ENCODE results near the gene PLEKHA7.
"Not testable (repeated sequence)": the region's sequence is repeated elsewhere in the genome, so short reads cannot be mapped to it uniquely, and the experiment has no call there.

The PLEKHA7 gene

DNA sequence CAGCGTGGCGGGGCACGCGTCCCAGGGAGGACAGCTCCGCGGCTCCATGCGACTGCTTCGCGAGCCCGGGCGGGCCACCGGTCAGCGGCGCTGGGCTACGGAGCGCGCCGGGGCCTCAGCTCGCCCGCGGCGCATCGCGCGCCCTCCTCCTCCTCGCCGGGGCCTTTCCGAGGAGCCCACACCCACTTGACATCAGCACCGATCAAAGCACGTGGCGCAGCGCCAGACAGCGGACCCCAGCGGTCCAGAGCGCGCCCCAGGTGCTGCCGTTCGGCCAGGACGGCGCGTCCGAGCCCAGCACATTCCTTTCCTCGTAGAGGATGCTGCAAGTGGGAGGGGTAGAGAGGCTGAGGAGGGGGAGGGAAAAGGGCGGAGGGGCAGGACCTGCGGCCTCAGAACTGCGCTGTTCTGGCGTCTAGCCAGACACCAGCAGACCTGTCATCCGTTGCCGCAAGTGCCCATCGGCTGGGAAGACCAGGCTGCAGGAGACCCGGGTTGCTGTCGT is 88.6 kb downstream of the PLEKHA7 start:
- peak overlapping the region; percentile 49 for H3K27ac Mint-ChIP-seq
- H3K36me3 Mint-ChIP-seq (ENCODE audit: low read depth): no peaks in the 10 kb centered on the region
- H3K27me3 Mint-ChIP-seq: peaks cover 52% of the 10 kb centered on the region
- H3K9me3 Mint-ChIP-seq: no peaks in the 10 kb centered on the region
- peak overlapping the region; percentile 85 for H3K4me3 Mint-ChIP-seq
- peaks cover 26% of the 10 kb centered on the region for H3K4me1 Mint-ChIP-seq (ENCODE audit: low read depth)

DNA sequence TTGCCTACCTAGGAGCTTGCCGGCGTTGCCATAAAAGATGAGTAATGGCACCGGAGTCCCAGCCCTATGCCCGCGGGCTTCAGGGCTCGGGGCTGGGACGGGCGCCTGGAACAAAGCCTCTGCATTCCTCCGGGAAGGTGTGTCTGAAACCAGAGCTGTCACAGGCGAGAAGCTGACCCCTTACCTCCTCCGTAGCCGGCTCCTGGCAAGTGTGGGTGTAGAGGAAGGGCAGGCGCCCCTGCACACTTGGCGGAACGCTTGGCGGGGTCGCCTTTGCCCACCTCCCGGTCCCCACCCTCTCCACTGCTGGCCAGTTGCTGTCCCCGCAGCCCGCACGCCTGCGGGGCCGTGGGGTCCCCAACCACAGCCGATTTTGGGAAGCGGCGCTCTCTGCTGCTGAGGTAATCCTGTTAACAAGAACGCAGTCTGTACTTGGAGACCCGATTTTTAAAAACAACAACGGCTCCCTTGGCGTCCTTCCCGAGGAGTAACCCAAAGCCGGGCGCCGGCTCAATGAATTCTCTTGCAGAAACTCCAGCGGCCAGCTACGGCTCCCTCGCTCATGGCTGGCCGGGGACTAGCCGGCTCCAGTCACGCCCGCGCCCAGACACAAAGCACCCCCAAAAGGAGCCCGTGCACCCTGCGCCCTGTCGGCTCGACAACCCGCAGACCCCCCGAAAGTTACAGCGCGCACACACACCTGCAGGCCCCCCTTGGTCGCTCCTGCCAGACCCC is 89.2 kb downstream of the PLEKHA7 start:
- H3K27ac Mint-ChIP-seq: peak overlapping the region; percentile 61
- H3K9me3 Mint-ChIP-seq: no peaks in the 10 kb centered on the region
- peaks cover 26% of the 10 kb centered on the region for H3K4me1 Mint-ChIP-seq (ENCODE audit: low read depth)
- H3K27me3 Mint-ChIP-seq: peaks cover 58% of the 10 kb centered on the region
- no peaks in the 10 kb centered on the region for H3K36me3 Mint-ChIP-seq (ENCODE audit: low read depth)
- peak overlapping the region; percentile 85 for H3K4me3 Mint-ChIP-seq

DNA sequence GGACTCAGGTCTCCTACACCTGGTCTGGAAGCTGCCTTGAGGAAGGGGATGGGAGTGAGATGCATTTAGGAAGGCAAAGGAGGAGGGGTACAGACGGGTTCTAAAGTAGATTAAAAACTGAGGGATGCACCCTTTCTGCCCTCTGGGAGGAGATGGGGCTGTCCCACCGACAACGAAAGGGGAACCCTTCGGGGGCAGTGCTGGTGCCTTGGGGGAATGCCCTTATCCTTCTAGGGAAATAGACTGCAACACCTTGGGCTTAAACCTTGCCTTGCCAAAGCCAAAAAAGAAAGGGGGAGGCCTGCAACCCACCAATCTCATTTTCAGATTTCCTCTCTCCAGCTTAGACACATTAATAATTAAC is 89.8 kb downstream of the PLEKHA7 start:
- Mint-ChIP-seq H3K27ac (peak overlapping the region; percentile 61), H3K27me3 (peaks cover 61% of the 10 kb centered on the region), H3K36me3 (ENCODE audit: low read depth) (no peaks in the 10 kb centered on the region), H3K4me1 (ENCODE audit: low read depth) (peaks cover 26% of the 10 kb centered on the region), H3K4me3 (peak overlapping the region; percentile 85), H3K9me3 (no peaks in the 10 kb centered on the region)

DNA sequence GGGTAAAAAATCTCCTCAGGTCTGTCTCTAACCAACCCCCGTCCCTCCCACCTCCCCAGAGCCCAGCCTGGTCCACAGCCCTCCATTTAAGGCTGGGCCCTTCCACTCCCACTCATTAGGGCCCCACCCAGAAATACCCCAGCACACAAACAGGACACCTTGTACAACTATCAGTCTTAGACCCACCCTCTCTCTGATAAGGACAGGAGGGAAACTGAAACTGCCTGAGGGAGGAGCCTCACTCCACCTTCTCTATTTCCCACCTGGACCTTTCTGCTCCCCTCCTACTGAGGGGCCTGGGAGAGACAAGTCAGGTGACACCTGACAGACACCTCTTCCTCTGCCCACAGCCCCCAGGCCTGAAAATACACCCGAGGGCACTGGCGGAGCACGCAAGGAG is 90.2 kb downstream of the PLEKHA7 start:
- peak overlapping the region; percentile 85 for H3K4me3 Mint-ChIP-seq
- H3K27ac Mint-ChIP-seq: peak overlapping the region; percentile 61
- H3K9me3 Mint-ChIP-seq: no peaks in the 10 kb centered on the region
- peaks cover 61% of the 10 kb centered on the region for H3K27me3 Mint-ChIP-seq
- no peaks in the 10 kb centered on the region for H3K36me3 Mint-ChIP-seq (ENCODE audit: low read depth)
- peaks cover 26% of the 10 kb centered on the region for H3K4me1 Mint-ChIP-seq (ENCODE audit: low read depth)

DNA sequence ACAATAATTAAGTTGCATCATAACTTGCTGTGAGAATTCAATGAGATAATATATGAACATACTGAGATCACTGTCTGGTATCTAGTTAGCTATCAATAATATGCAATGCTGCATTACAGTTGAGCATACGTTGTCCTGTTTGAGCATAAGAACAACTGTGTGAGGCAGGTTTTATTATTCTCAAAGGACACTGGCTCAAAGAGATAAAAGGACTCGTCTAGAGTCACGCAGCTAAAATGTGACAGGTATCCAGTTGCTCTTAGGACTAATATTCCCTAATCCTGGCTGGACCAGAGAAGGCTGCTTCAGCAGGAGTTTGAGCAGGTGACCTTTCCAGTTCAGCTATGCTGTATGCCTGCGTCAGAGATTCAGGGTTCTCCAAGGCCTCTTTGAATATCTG is 92.5 kb downstream of the PLEKHA7 start:
- H3K27ac Mint-ChIP-seq: no peak overlapping the region
- no peaks in the 10 kb centered on the region for H3K9me3 Mint-ChIP-seq
- H3K4me1 Mint-ChIP-seq (ENCODE audit: low read depth): peaks cover 30% of the 10 kb centered on the region
- no peak overlapping the region for H3K4me3 Mint-ChIP-seq
- no peaks in the 10 kb centered on the region for H3K36me3 Mint-ChIP-seq (ENCODE audit: low read depth)
- H3K27me3 Mint-ChIP-seq: peaks cover 47% of the 10 kb centered on the region

DNA sequence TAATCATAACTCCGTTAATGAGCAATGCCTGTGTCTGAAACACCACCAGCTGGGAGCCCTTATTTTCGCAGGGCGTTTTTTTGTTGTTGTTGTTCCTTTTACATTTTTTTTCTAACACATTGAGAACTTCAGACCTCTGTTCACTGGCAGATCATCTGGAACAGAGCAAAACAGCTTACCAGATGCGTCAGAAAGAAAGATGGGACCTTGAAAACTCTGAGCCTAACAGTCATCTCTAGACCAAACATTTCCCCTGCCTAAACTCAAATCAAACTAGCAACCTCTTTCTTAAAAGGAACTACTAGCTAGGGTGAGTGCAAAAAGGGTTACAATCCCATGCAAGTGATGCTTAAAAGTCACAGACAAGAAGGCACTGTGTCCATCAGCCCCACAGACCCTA is 93.2 kb downstream of the PLEKHA7 start:
- Mint-ChIP-seq H3K36me3 (ENCODE audit: low read depth) (no peaks in the 10 kb centered on the region), H3K27me3 (peaks cover 40% of the 10 kb centered on the region), H3K27ac (no peak overlapping the region), H3K9me3 (no peaks in the 10 kb centered on the region), H3K4me1 (ENCODE audit: low read depth) (peaks cover 27% of the 10 kb centered on the region), H3K4me3 (no peak overlapping the region)

DNA sequence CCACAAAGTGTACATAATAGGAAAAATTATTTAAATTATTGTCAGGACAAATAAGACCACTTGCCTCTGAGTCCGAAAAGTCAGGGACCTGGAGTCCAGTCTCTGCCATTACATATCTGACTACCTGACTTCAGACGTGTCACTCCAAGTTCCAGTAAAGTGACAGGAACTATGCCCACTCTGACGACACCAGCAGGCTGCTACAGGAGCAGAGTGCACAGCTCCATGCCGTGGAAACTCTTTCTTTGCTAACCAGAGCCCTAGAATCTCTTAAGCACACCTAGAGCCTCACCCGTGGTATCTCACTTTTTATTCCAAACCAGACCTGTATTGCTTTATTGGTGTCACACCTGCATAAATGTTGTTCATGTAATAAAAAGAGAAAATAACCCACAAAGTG is 93.7 kb downstream of the PLEKHA7 start:
- H3K9me3 Mint-ChIP-seq: no peaks in the 10 kb centered on the region
- H3K4me1 Mint-ChIP-seq (ENCODE audit: low read depth): peaks cover 22% of the 10 kb centered on the region
- H3K27ac Mint-ChIP-seq: no peak overlapping the region
- H3K4me3 Mint-ChIP-seq: no peak overlapping the region
- H3K36me3 Mint-ChIP-seq (ENCODE audit: low read depth): no peaks in the 10 kb centered on the region
- peaks cover 36% of the 10 kb centered on the region for H3K27me3 Mint-ChIP-seq

DNA sequence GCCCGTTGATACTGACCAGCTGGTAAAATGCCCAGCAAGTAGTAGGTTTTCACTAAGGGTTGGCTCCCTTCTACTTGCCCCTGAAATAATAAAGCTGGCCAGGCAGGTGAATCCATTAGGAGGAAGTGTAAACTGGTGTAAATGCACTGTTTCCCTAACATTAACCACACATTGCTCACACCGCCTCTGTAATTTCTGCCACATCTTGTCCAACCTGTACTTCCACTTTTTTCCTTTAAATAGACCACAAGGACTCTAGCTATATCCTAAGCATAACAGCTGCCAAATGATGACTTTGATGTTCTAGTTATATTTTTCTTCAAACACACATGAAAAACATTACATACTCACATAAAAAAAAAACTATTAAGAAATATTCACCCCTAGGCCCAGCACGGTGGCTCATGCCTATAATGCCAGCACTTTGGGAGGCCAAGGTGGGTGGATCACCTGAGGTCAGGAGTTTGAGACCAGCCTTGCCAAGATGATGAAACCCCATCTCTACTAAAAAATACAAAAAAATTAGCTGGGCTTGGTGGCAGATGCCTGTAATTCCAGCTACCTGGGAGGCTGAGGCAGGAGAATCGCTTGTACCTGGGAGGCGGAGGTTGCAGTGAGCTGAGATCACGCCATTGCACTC is 95.6 kb downstream of the PLEKHA7 start:
- H3K4me1 Mint-ChIP-seq (ENCODE audit: low read depth): peaks cover 10% of the 10 kb centered on the region
- not testable (repeated sequence) for H3K4me3 Mint-ChIP-seq; H3K36me3 Mint-ChIP-seq (ENCODE audit: low read depth); H3K9me3 Mint-ChIP-seq
- peaks cover 27% of the 10 kb centered on the region for H3K27me3 Mint-ChIP-seq
- peak overlapping the region; percentile 9 for H3K27ac Mint-ChIP-seq

DNA sequence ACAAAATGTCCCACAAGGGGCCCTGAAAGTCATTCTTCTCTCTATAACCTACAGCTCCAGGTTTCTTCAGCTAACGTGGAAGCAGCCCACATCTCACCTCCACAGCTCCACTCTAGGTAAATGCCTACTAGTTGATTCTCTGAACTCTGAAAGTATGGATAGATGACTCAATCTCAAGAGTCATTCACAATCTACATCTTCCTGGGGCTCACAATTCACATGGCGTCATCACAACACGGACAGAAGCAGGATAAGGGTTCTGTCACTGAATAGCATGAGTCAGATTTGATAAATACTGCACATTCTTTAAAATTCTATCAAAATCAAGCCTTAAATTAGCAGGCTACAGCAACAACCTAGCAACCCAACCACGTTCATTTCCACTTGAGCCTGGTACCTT is 96.3 kb downstream of the PLEKHA7 start:
- H3K9me3 Mint-ChIP-seq: no peaks in the 10 kb centered on the region
- peaks cover 6% of the 10 kb centered on the region for H3K4me1 Mint-ChIP-seq (ENCODE audit: low read depth)
- peaks cover 20% of the 10 kb centered on the region for H3K27me3 Mint-ChIP-seq
- H3K36me3 Mint-ChIP-seq (ENCODE audit: low read depth): no peaks in the 10 kb centered on the region
- H3K4me3 Mint-ChIP-seq: no peak overlapping the region
- no peak overlapping the region for H3K27ac Mint-ChIP-seq

DNA sequence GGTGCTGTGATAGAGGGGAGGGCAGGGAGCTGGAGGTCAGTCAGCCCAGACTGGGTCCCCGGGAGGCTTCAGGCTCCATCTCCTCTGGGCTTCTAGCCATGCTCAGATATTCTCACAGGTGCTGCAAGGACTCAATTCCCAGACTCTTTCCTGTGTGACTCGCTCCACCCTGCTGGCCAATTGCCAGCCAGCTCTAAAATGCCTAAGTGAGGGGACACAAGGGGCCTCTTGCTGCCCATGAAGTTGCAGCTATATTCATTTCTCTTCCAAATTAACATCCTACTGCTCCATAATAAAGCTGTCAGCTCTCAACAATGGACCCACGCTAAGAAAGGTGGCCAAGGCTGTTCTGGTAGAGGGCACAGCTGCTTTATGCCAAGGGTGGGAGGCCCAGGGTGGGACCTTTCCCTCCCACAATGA is 101.5 kb downstream of the PLEKHA7 start:
- no peak overlapping the region for H3K27ac Mint-ChIP-seq
- H3K9me3 Mint-ChIP-seq: no peaks in the 10 kb centered on the region
- H3K4me3 Mint-ChIP-seq: no peak overlapping the region
- H3K36me3 Mint-ChIP-seq (ENCODE audit: low read depth): no peaks in the 10 kb centered on the region
- H3K4me1 Mint-ChIP-seq (ENCODE audit: low read depth): peaks cover 20% of the 10 kb centered on the region
- H3K27me3 Mint-ChIP-seq: no peaks in the 10 kb centered on the region

DNA sequence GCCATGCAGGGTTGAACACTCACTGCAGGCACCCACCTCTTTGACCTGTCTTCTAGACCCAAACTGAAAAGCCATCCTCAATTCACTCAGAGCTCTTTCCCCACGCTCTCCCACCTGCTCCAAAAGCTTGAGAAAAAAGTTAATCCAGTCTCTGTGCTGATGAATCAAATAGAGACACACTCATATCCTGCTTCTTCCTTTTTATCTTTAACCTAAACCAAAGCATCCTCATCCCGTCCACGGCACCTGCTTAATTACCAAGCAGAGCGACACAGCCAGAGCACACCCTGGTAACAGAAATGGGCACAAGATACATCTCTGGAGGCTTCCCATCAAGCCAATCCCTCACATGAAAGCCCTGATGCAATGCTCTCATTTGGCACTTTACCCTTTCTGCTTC is 102.6 kb downstream of the PLEKHA7 start:
- no peaks in the 10 kb centered on the region for H3K36me3 Mint-ChIP-seq (ENCODE audit: low read depth)

DNA sequence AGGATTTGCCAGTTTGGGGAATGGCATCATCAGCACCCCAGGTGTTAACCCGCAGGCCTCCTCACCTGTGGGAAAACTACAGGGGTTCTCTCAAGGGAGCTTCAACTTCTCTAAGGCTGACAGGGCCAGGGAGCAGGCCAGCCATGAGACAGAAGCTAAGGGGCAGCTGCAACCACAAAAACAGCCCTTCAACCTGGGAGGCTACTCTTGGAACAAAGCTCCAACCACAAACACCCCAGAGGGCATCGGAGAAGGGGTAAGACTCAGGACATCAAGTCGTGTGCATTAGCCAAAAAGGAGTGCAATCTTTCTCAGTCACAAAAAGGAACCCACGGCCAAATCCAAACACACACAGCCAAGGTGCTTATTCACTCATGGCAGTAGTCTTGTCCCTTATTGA is 103.0 kb downstream of the PLEKHA7 start:
- Mint-ChIP-seq H3K4me3 (no peak overlapping the region), H3K4me1 (ENCODE audit: low read depth) (peaks cover 20% of the 10 kb centered on the region), H3K9me3 (no peaks in the 10 kb centered on the region), H3K27me3 (no peaks in the 10 kb centered on the region), H3K36me3 (ENCODE audit: low read depth) (no peaks in the 10 kb centered on the region), H3K27ac (no peak overlapping the region)

More for the DNA sequence above, 102.6 kb downstream of the PLEKHA7 start:
- Mint-ChIP-seq H3K4me1 (ENCODE audit: low read depth) (peaks cover 20% of the 10 kb centered on the region), H3K27me3 (no peaks in the 10 kb centered on the region), H3K9me3 (no peaks in the 10 kb centered on the region), H3K27ac (peak overlapping the region; percentile 10), H3K4me3 (no peak overlapping the region)

DNA sequence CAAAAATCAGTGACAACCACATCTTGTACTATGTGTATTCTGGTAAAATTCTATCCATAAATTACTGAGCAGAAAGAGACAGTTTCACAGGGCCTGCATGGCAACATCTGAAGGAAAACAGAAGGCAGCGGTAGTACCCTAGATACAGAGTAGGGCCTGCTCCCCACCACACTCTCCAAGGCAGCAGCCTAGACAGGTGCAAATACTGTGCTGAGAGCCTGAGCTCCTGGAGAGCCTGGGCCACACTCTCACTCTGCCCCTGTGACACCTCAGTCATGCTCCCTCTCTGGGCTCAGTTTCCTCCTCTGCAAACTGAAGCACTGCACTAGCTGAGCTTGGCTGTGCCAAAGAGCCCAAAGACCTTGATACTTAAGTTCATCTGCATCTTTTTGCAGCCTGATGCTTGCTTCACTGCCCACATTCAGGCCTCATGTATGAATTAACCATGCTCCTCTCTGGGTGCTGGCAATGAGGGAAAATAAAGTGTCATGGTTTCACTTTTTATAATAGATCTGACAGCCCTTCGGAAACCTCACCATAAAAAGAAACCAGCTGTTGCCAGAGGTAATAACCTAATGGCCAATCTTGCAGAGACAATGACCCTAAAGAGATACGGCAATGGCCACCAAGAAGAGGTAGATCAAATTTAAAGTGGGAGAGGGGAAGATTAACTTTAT is 104.7 kb downstream of the PLEKHA7 start:
- Mint-ChIP-seq H3K27me3 (no peaks in the 10 kb centered on the region), H3K4me3 (no peak overlapping the region), H3K9me3 (peaks cover 3% of the 10 kb centered on the region), H3K4me1 (ENCODE audit: low read depth) (peaks cover 27% of the 10 kb centered on the region), H3K27ac (peak overlapping the region; percentile 72), H3K36me3 (ENCODE audit: low read depth) (no peaks in the 10 kb centered on the region)

DNA sequence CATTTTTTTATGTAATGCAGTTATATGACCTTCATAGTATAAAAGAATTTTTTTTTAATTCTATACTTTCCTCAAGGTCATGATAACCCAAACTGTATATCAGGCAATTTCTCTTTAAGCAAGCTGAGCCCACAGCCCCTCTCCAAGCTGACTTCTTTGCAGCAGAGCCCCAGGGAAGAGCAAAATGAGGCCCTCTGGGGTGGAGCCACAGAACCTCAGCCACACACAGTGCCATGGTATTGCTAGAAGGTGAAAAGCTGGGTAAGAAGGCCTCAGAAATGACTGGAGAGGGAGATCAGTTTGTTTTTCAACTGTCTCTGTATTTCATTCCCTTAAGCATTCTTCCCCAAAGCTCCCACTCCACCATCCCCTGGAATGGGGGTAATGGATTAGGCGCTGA is 108.8 kb downstream of the PLEKHA7 start:
- no peaks in the 10 kb centered on the region for H3K27me3 Mint-ChIP-seq
- H3K27ac Mint-ChIP-seq: peak overlapping the region; percentile 76
- no peak overlapping the region for H3K4me3 Mint-ChIP-seq
- peaks cover 11% of the 10 kb centered on the region for H3K9me3 Mint-ChIP-seq
- peaks cover 56% of the 10 kb centered on the region for H3K4me1 Mint-ChIP-seq (ENCODE audit: low read depth)
- peaks cover 21% of the 10 kb centered on the region for H3K36me3 Mint-ChIP-seq (ENCODE audit: low read depth)

DNA sequence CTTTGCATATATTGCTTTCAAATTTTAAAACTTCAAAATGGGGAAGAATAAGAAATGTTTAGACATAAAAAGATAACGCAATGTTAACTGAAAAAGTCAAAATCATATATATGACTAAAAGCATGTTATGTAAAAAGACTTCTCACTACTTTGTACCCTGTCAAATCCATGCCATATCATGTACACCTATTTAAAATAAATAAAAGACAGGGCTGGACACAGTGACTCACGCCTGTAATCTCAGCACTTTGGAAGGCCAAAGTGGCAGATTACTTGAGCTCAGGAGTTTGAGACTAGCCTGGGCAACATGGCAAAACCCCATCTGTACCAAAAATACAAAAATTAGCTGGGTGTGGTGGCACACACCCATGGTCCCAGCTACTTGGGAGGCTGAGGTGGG is 109.5 kb downstream of the PLEKHA7 start:
- H3K4me1 Mint-ChIP-seq (ENCODE audit: low read depth): peaks cover 60% of the 10 kb centered on the region
- peaks cover 11% of the 10 kb centered on the region for H3K9me3 Mint-ChIP-seq
- H3K4me3 Mint-ChIP-seq, H3K27me3 Mint-ChIP-seq: not testable (repeated sequence)
- peaks cover 25% of the 10 kb centered on the region for H3K36me3 Mint-ChIP-seq (ENCODE audit: low read depth)
- H3K27ac Mint-ChIP-seq: peak overlapping the region; percentile 26

All from stimulated activated naive CD8-positive, alpha-beta T cell treated with anti-CD3 and anti-CD28 coated beads, Interleukin-15, Interleukin-2, amounts not matched to agents 100 ng/mL and 50 ng/mL, for 24 hours (primary cell).